HepG2 (cell line): Measurements from ENCODE around the gene PATL1. TPM values are rescaled to one million over a fixed set of nuclear protein-coding genes. Genes with fewer than 3 reads are reported as not detected.
A peak's percentile ranks its signal among the peaks of the same experiment; 100 is the strongest.

Experiments
- ATAC-seq: fragments of 200-7000 bp; cut with Tn5 transposase; 3 replicates; pipeline ENCODE4 v1.9.1; 2020; ENCODE audit warnings: mild to moderate bottlenecking, moderate library complexity
- BruUV-seq: library from RNA; stranded (reverse); fragments of 400-500 nt; replicated peaks from 2 replicates; lab custom pipeline; 2021; lab: Mats Ljungman, UMichigan
- CTCF ChIA-PET: fragments of 300-600 bp; formaldehyde crosslinking; extraction: SDS; loops from one replicate; lab custom pipeline; 2021; ENCODE audit warnings: low total read pairs, inconsistent platforms, low intra/inter-chr PET ratio; lab: Yijun Ruan, JAX
- POLR2A ChIA-PET: fragments of 350-600 bp; sonication (Branson Sonifier 250); formaldehyde crosslinking; loops from one replicate; lab custom pipeline; 2020; ENCODE audit warnings: antibody characterized with exemption, inconsistent platforms; lab: Yijun Ruan, JAX
- DNase-seq: peaks from one replicate; pipeline ENCODE4 v3.0.0-alpha.2; 2015; ENCODE audit warnings: low spot score
- FAIRE-seq: peaks from 3 replicates; lab custom pipeline; 2011; peaks lifted over from hg19 to GRCh38; lab: Jason Lieb, UNC
- H2AFZ ChIP-seq: one replicate; pipeline ENCODE4 v1.6.1; 2011; ENCODE audit warnings: low read length, inconsistent platforms
- H3K27ac ChIP-seq: fragments of 300-600 bp; 3 replicates; pipeline ENCODE4 v1.8.0; 2011; ENCODE audit warnings: mixed run types, mild to moderate bottlenecking, mixed read lengths, low read length, inconsistent platforms; ENCODE audit not compliant: insufficient read depth; ENCODE audit errors: extremely low read length
- H3K27me3 ChIP-seq, 2 experiments: fragments of 200-600 bp in 1 of 2; 2 replicates in 1 of 2; 3 replicates in 1 of 2; pipeline versions ENCODE4 v1.6.0 to v1.8.0; 2011; ENCODE audit warnings: low read length in 2 of 2, mild to moderate bottlenecking in 2 of 2, moderate library complexity in 2 of 2, inconsistent platforms in 1 of 2; ENCODE audit not compliant: insufficient read depth in 2 of 2, control insufficient read depth in 1 of 2
- H3K36me3 ChIP-seq, 2 experiments: fragments of 200-600 bp in 1 of 2; replicated peaks in 1 of 2; 2 replicates in 1 of 2; 3 replicates in 1 of 2; pipeline versions ENCODE4 v1.5.1 to v1.8.0; 2011; ENCODE audit warnings: low read length in 2 of 2, inconsistent platforms in 1 of 2; ENCODE audit not compliant: insufficient read depth in 2 of 2, control insufficient read depth in 1 of 2
- H3K4me1 ChIP-seq: 2 replicates; pipeline ENCODE4 v1.5.1; 2012; ENCODE audit warnings: low read length, inconsistent platforms; ENCODE audit not compliant: insufficient read depth
- H3K4me2 ChIP-seq: 2 replicates; pipeline ENCODE4 v1.6.0; 2011; ENCODE audit warnings: low read depth, low read length, inconsistent platforms
- H3K4me3 ChIP-seq, 3 experiments: fragments of 200-600 bp in 1 of 3; sonication (generic), shearing (Covaris generic) in 1 of 3; replicated peaks in 1 of 3; 2 replicates each; pipeline ENCODE4 v1.5.1; 2011 to 2016; ENCODE audit warnings: low read length in 3 of 3, inconsistent platforms in 2 of 3, low read depth in 2 of 3, mild to moderate bottlenecking in 2 of 3, control low read depth in 1 of 3, mixed read lengths in 1 of 3; ENCODE audit not compliant: insufficient read depth in 1 of 3
- H3K79me2 ChIP-seq: one replicate; pipeline ENCODE4 v1.6.1; 2011; ENCODE audit warnings: low read length, inconsistent platforms; ENCODE audit not compliant: insufficient read depth
- H3K9ac ChIP-seq: 2 replicates; pipeline ENCODE4 v1.6.0; 2011; ENCODE audit warnings: mild to moderate bottlenecking, low read depth, low read length, inconsistent platforms; ENCODE audit not compliant: insufficient read depth
- H3K9me3 ChIP-seq: 2 replicates; pipeline ENCODE4 v1.5.1; 2012; ENCODE audit warnings: mild to moderate bottlenecking, low read length
- H4K20me1 ChIP-seq: 2 replicates; pipeline ENCODE4 v1.6.0; 2011; ENCODE audit warnings: inconsistent platforms, mild to moderate bottlenecking, low read length, moderate library complexity; ENCODE audit not compliant: insufficient read depth
- HOMEZ ChIP-seq: IDR thresholded peaks from 2 replicates; pipeline ENCODE4 v1.6.1; 2016; ENCODE audit warnings: low read depth
- LRRFIP1 ChIP-seq: sonication (generic); formaldehyde crosslinking; conservative IDR thresholded peaks from 2 replicates; pipeline ENCODE4 v1.4.0; 2020; ENCODE audit warnings: missing genetic modification reagents
- NCOA2 ChIP-seq: sonication (generic); formaldehyde crosslinking; IDR thresholded peaks from 2 replicates; pipeline ENCODE4 v1.8.0; 2022; ENCODE audit warnings: inconsistent platforms
- PAXIP1 ChIP-seq: sonication (generic); formaldehyde crosslinking; conservative IDR thresholded peaks from 2 replicates; pipeline ENCODE4 v1.4.0; 2020; ENCODE audit warnings: mild to moderate bottlenecking, missing genetic modification reagents, moderate library complexity
- PTBP1 ChIP-seq: fragments of 200-400 bp; formaldehyde crosslinking; IDR thresholded peaks from 2 replicates; pipeline ENCODE4 v1.6.1; 2018; ENCODE audit warnings: low read length, low read depth; ENCODE audit not compliant: poor library complexity, severe bottlenecking
- RXRB ChIP-seq: IDR thresholded peaks from 2 replicates; pipeline ENCODE4 v1.6.1; 2016; ENCODE audit warnings: borderline replicate concordance, missing genetic modification reagents, missing compliant biosample characterization
- SETDB1 ChIP-seq: sonication (generic); formaldehyde crosslinking; IDR thresholded peaks from 2 replicates; pipeline ENCODE4 v1.5.1; 2020; ENCODE audit warnings: missing genetic modification reagents, mild to moderate bottlenecking, borderline replicate concordance
- SSRP1 ChIP-seq: IDR thresholded peaks from 2 replicates; pipeline ENCODE4 v1.6.1; 2016; ENCODE audit warnings: control low read depth
- ZFP1 ChIP-seq: IDR thresholded peaks from 2 replicates; pipeline ENCODE4 v1.6.1; 2016
- ZFP41 ChIP-seq: sonication (generic); formaldehyde crosslinking; IDR thresholded peaks from 2 replicates; pipeline ENCODE4 v1.4.0; 2020; ENCODE audit warnings: mild to moderate bottlenecking, missing genetic modification reagents, borderline replicate concordance
- ZNF12 ChIP-seq: sonication (generic); formaldehyde crosslinking; IDR thresholded peaks from 2 replicates; pipeline ENCODE4 v1.5.0; 2020; ENCODE audit warnings: missing genetic modification reagents
- ZNF367 ChIP-seq: sonication (generic); formaldehyde crosslinking; IDR thresholded peaks from 2 replicates; pipeline ENCODE4 v1.4.0; 2020; ENCODE audit warnings: missing genetic modification reagents, borderline replicate concordance
- ZNF770 ChIP-seq: sonication (generic); formaldehyde crosslinking; IDR thresholded peaks from 2 replicates; pipeline ENCODE4 v1.5.0; 2020; ENCODE audit warnings: mild to moderate bottlenecking, missing genetic modification reagents
- ZNF775 ChIP-seq: sonication (generic); formaldehyde crosslinking; IDR thresholded peaks from 2 replicates; pipeline ENCODE4 v1.4.0; 2020; ENCODE audit warnings: missing genetic modification reagents, mild to moderate bottlenecking, moderate library complexity, borderline replicate concordance
- ZSCAN22 ChIP-seq: sonication (generic); formaldehyde crosslinking; IDR thresholded peaks from 2 replicates; pipeline ENCODE4 v1.4.0; 2020; ENCODE audit warnings: mild to moderate bottlenecking, missing genetic modification reagents
- WGBS: methylation state at CpG from one replicate; pipeline ENCODE4 v1.1.6; 2017; ENCODE audit warnings: low lambda C conversion rate; 5-methylcytosine and 5-hydroxymethylcytosine counted together
- in situ Hi-C: cut with HindIII; loops from 2 replicates; pipeline ENCODE4 v1.10.0; 2017; ENCODE audit warnings: low pct_unique_long_range_greater_than_20kb; ENCODE audit not compliant: extremely low pct_ligation_motif_present
- intact Hi-C: fragments of 100-400 bp; cut with micrococcal nuclease; formaldehyde crosslinking; loops from one replicate; pipeline ENCODE4 v1.10.0; 2022; ENCODE audit not compliant: unreplicated experiment
- polyA plus RNA-seq, 8 experiments: library from polyadenylated mRNA; depleted of rRNA in 3 of 8; stranded (reverse) in 7 of 8; unstranded in 1 of 8; fragments of >200 nt; fragmentation: Illumina TruSeq in 4 of 8; extraction: Trizol in 4 of 8; gene quantifications; 2 replicates each; pipeline versions ENCODE4 v1.2.1 to v1.2.3, GENCODE V29; 2011 to 2016; ENCODE audit warnings: low read depth in 4 of 8, missing spikeins in 1 of 8, mixed read lengths in 1 of 8; ENCODE audit not compliant: insufficient read depth in 1 of 8
- total RNA-seq, 5 experiments: library from RNA; depleted of rRNA; stranded (reverse); fragments of >200 nt; fragmentation: Illumina TruSeq; extraction: Trizol; gene quantifications; 2 replicates each; pipeline ENCODE4 v1.2.3, GENCODE V29; 2016; ENCODE audit warnings: low read depth in 1 of 5

The PATL1 gene
- total and polyA plus RNA-seq, 2 of the 13 experiments (the other 11 are each of a cell fraction or from before 2014, with no cell fraction given), result 12.9 to 26.8 TPM

- TF ChIP-seq ZNF770 (0 out of 2 replicates have a peak, but pooled peaks have one; percentile 45), NCOA2 (no peak), ZNF367 (CRISPR knock-in tag) (no peak), ZNF12 (CRISPR knock-in tag) (no peak), PAXIP1 (CRISPR knock-in tag) (peak; percentile 40; the same call in 1 of the 2 replicates)
These were observed 7.4 kb upstream of the PATL1 start (continued) for GRCh38 chr11:59676205-59676604.

- BruUV-seq, result no TSS peak
- Histone ChIP-seq H3K9me3 (no peaks in the 10 kb centered on the region), H4K20me1 (no peaks in the 10 kb centered on the region), H3K4me3 (no peak overlapping the region), H2AFZ (no peak overlapping the region), H3K4me1 (peaks cover 47% of the 10 kb centered on the region), H3K79me2 (no peaks in the 10 kb centered on the region), H3K36me3 (no peaks in the 10 kb centered on the region), H3K27me3 (no peaks in the 10 kb centered on the region), H3K9ac (no peak overlapping the region), H3K4me2 (no peak overlapping the region), H3K27ac (no peak overlapping the region)
- DNase-seq, result no peak
- POLR2A ChIA-PET, result no interaction called here
- no peak for ATAC-seq
- WGBS, result 6% methylated on average over 2 of the region's 2 CpGs
- intact Hi-C loops, result no loop called here
- FAIRE-seq, result no peak
- CTCF ChIA-PET, result no interaction called here
- in situ Hi-C loops, result loop anchor here (10.0 kb wide), 1 partner anchor 131 kb away; no protein-coding TSS in a partner anchor
- TF ChIP-seq RXRB (CRISPR knock-in tag) (0 out of 2 replicates have a peak, but pooled peaks have one; percentile 14), SETDB1 (CRISPR knock-in tag) (no peak), LRRFIP1 (CRISPR knock-in tag) (no peak), ZNF775 (CRISPR knock-in tag) (no peak), ZFP41 (CRISPR knock-in tag) (no peak), PTBP1 (no peak), HOMEZ (CRISPR knock-in tag) (no peak), ZFP1 (CRISPR knock-in tag) (no peak), SSRP1 (no peak), ZSCAN22 (CRISPR knock-in tag) (no peak)
These were observed 5.5 kb upstream of the PATL1 start for GRCh38 chr11:59674291-59674690.
